ENCODE measurements around the gene TBX18.

The TBX18 gene

GRCh38 chr6:84657486-84657885 lies 106.9 kb downstream of the TBX18 start:
- Mint-ChIP-seq H3K4me1 (ENCODE audit: low read depth) (no peaks in the 10 kb centered on the region), H3K27ac (no peak overlapping the region), H3K9me3 (no peaks in the 10 kb centered on the region), H3K27me3 (ENCODE audit: low read depth) (no peaks in the 10 kb centered on the region), H3K36me3 (ENCODE audit: low read depth) (no peaks in the 10 kb centered on the region), H3K4me3 (no peak overlapping the region)
- DNase-seq (ENCODE audit: low spot score) = no peak

GRCh38 chr6:84657025-84657424 lies 107.4 kb downstream of the TBX18 start:
- Mint-ChIP-seq H3K36me3 (ENCODE audit: low read depth) (no peaks in the 10 kb centered on the region), H3K4me3 (no peak overlapping the region), H3K27ac (no peak overlapping the region), H3K4me1 (ENCODE audit: low read depth) (no peaks in the 10 kb centered on the region), H3K9me3 (no peaks in the 10 kb centered on the region), H3K27me3 (ENCODE audit: low read depth) (no peaks in the 10 kb centered on the region)
- DNase-seq (ENCODE audit: low spot score) = no peak

- Mint-ChIP-seq H3K36me3 (ENCODE audit: low read depth) (no peaks in the 10 kb centered on the region), H3K27me3 (ENCODE audit: low read depth) (no peaks in the 10 kb centered on the region), H3K9me3 (no peaks in the 10 kb centered on the region), H3K4me3 (no peak overlapping the region), H3K27ac (no peak overlapping the region), H3K4me1 (ENCODE audit: low read depth) (no peaks in the 10 kb centered on the region)
- no peak for DNase-seq (ENCODE audit: low spot score)
These were observed 111.3 kb downstream of the TBX18 start for GRCh38 chr6:84653027-84653551.

- Mint-ChIP-seq H3K27ac (no peak overlapping the region), H3K4me1 (ENCODE audit: low read depth) (no peaks in the 10 kb centered on the region), H3K9me3 (no peaks in the 10 kb centered on the region), H3K27me3 (ENCODE audit: low read depth) (no peaks in the 10 kb centered on the region), H3K36me3 (ENCODE audit: low read depth) (no peaks in the 10 kb centered on the region), H3K4me3 (no peak overlapping the region)
- DNase-seq (ENCODE audit: low spot score) = no peak
These were observed 111.9 kb downstream of the TBX18 start for GRCh38 chr6:84652356-84653026.

- no peak overlapping the region for H3K4me3 Mint-ChIP-seq
- H3K4me1 Mint-ChIP-seq (ENCODE audit: low read depth) = no peaks in the 10 kb centered on the region
- no peak for DNase-seq (ENCODE audit: low spot score)
- H3K9me3 Mint-ChIP-seq = no peaks in the 10 kb centered on the region
- no peak overlapping the region for H3K27ac Mint-ChIP-seq
- no peaks in the 10 kb centered on the region for H3K27me3 Mint-ChIP-seq (ENCODE audit: low read depth)
- H3K36me3 Mint-ChIP-seq (ENCODE audit: low read depth) = no peaks in the 10 kb centered on the region
These were observed 112.8 kb downstream of the TBX18 start for GRCh38 chr6:84651583-84651982.

- Mint-ChIP-seq H3K4me3 (no peak overlapping the region), H3K4me1 (ENCODE audit: low read depth) (no peaks in the 10 kb centered on the region), H3K36me3 (ENCODE audit: low read depth) (no peaks in the 10 kb centered on the region), H3K9me3 (no peaks in the 10 kb centered on the region), H3K27ac (no peak overlapping the region), H3K27me3 (ENCODE audit: low read depth) (no peaks in the 10 kb centered on the region)
- DNase-seq (ENCODE audit: low spot score) = no peak
These were observed 116.0 kb downstream of the TBX18 start for GRCh38 chr6:84648444-84648843.

GRCh38 chr6:84645563-84646266 lies 118.7 kb downstream of the TBX18 start:
- DNase-seq (ENCODE audit: low spot score) = no peak
- Mint-ChIP-seq H3K4me3 (no peak overlapping the region), H3K27me3 (ENCODE audit: low read depth) (no peaks in the 10 kb centered on the region), H3K27ac (no peak overlapping the region), H3K9me3 (no peaks in the 10 kb centered on the region), H3K4me1 (ENCODE audit: low read depth) (no peaks in the 10 kb centered on the region), H3K36me3 (ENCODE audit: low read depth) (no peaks in the 10 kb centered on the region)

GRCh38 chr6:84645000-84645399 lies 119.4 kb downstream of the TBX18 start:
- no peaks in the 10 kb centered on the region for H3K27me3 Mint-ChIP-seq (ENCODE audit: low read depth)
- no peaks in the 10 kb centered on the region for H3K9me3 Mint-ChIP-seq
- H3K4me3 Mint-ChIP-seq = no peak overlapping the region
- DNase-seq (ENCODE audit: low spot score) = no peak
- H3K4me1 Mint-ChIP-seq (ENCODE audit: low read depth) = no peaks in the 10 kb centered on the region
- no peak overlapping the region for H3K27ac Mint-ChIP-seq
- H3K36me3 Mint-ChIP-seq (ENCODE audit: low read depth) = no peaks in the 10 kb centered on the region

- no peaks in the 10 kb centered on the region for H3K4me1 Mint-ChIP-seq (ENCODE audit: low read depth)
- DNase-seq (ENCODE audit: low spot score) = no peak
These were observed 120.6 kb downstream of the TBX18 start for GRCh38 chr6:84643778-84644177.

GRCh38 chr6:84641076-84641475 lies 123.3 kb downstream of the TBX18 start:
- no peak overlapping the region for H3K27ac Mint-ChIP-seq
- no peaks in the 10 kb centered on the region for H3K4me1 Mint-ChIP-seq (ENCODE audit: low read depth)
- H3K27me3 Mint-ChIP-seq (ENCODE audit: low read depth) = no peaks in the 10 kb centered on the region
- H3K4me3 Mint-ChIP-seq = no peak overlapping the region
- no peaks in the 10 kb centered on the region for H3K9me3 Mint-ChIP-seq
- no peak for DNase-seq (ENCODE audit: low spot score)
- H3K36me3 Mint-ChIP-seq (ENCODE audit: low read depth) = no peaks in the 10 kb centered on the region

More at GRCh38 chr6:84643778-84644177, 120.6 kb downstream of the TBX18 start:
- no peaks in the 10 kb centered on the region for H3K36me3 Mint-ChIP-seq (ENCODE audit: low read depth)
- no peaks in the 10 kb centered on the region for H3K9me3 Mint-ChIP-seq
- no peak overlapping the region for H3K27ac Mint-ChIP-seq
- no peak overlapping the region for H3K4me3 Mint-ChIP-seq
- H3K27me3 Mint-ChIP-seq (ENCODE audit: low read depth) = no peaks in the 10 kb centered on the region

- H3K4me3 Mint-ChIP-seq = no peak overlapping the region
- H3K9me3 Mint-ChIP-seq = no peaks in the 10 kb centered on the region
- no peak for DNase-seq (ENCODE audit: low spot score)
- no peaks in the 10 kb centered on the region for H3K27me3 Mint-ChIP-seq (ENCODE audit: low read depth)
- H3K36me3 Mint-ChIP-seq (ENCODE audit: low read depth) = no peaks in the 10 kb centered on the region
- H3K4me1 Mint-ChIP-seq (ENCODE audit: low read depth) = no peaks in the 10 kb centered on the region
- H3K27ac Mint-ChIP-seq = no peak overlapping the region
These were observed 125.0 kb downstream of the TBX18 start for GRCh38 chr6:84639396-84639795.

GRCh38 chr6:84638286-84638685 lies 126.1 kb downstream of the TBX18 start:
- Mint-ChIP-seq H3K36me3 (ENCODE audit: low read depth) (no peaks in the 10 kb centered on the region), H3K27me3 (ENCODE audit: low read depth) (no peaks in the 10 kb centered on the region), H3K27ac (no peak overlapping the region), H3K9me3 (no peaks in the 10 kb centered on the region), H3K4me3 (no peak overlapping the region), H3K4me1 (ENCODE audit: low read depth) (no peaks in the 10 kb centered on the region)
- DNase-seq (ENCODE audit: low spot score) = no peak

Measured in T-helper 2 cell treated with Interferon-gamma antibody and Interleukin-4, amounts not matched to agents 5 μg/mL and 100 μg/mL, for 36 hours (primary cell).